GM18909 (cell line): Measurements from ENCODE around the gene DOHH.
"Not testable (repeated sequence)": the region's sequence is repeated elsewhere in the genome, so short reads cannot be mapped to it uniquely, and the experiment has no call there.

ENCODE experiments used
- ATAC-seq: cut with Tn5 transposase; IDR thresholded peaks from one replicate; pipeline ENCODE4 v1.9.1; 2021; ENCODE audit warnings: mild to moderate bottlenecking; ENCODE audit not compliant: unreplicated experiment, poor library complexity

DOHH gene

GRCh38 chr19:3463714-3464586 is 36.5 kb downstream of the DOHH start:
- no peak for ATAC-seq

- no peak for ATAC-seq
These were observed 37.3 kb downstream of the DOHH start for GRCh38 chr19:3462991-3463713.

GRCh38 chr19:3459965-3460582 is 40.4 kb downstream of the DOHH start:
- ATAC-seq = no peak

GRCh38 chr19:3459089-3459881 is 41.2 kb downstream of the DOHH start:
- ATAC-seq = no peak

- no peak for ATAC-seq
These were observed 42.0 kb downstream of the DOHH start for GRCh38 chr19:3458229-3459088.

GRCh38 chr19:3457528-3458228 is 42.8 kb downstream of the DOHH start:
- ATAC-seq = no peak

GRCh38 chr19:3456925-3457527 is 43.4 kb downstream of the DOHH start:
- ATAC-seq = no peak

- ATAC-seq = no peak
These were observed 44.4 kb downstream of the DOHH start for GRCh38 chr19:3455960-3456601.

GRCh38 chr19:3455393-3455955 is 45.0 kb downstream of the DOHH start:
- ATAC-seq = no peak

GRCh38 chr19:3454656-3455392 is 45.6 kb downstream of the DOHH start:
- ATAC-seq = no peak

- ATAC-seq = no peak
These were observed 46.6 kb downstream of the DOHH start for GRCh38 chr19:3453840-3454239.

- ATAC-seq = not testable (repeated sequence)
These were observed 47.6 kb downstream of the DOHH start for GRCh38 chr19:3452942-3453214.

- ATAC-seq = no peak
These were observed 48.1 kb downstream of the DOHH start for GRCh38 chr19:3452171-3452941.

- no peak for ATAC-seq
These were observed 49.0 kb downstream of the DOHH start for GRCh38 chr19:3451451-3451866.

GRCh38 chr19:3450796-3451411 is 49.6 kb downstream of the DOHH start:
- no peak for ATAC-seq
